Left colon (tissue), 2 donors: ENCODE data around the gene COL6A1. TPM values are rescaled to one million over a fixed set of nuclear protein-coding genes. Genes with fewer than 3 reads are reported as not detected.
"Not testable (repeated sequence)": the region's sequence is repeated elsewhere in the genome, so short reads cannot be mapped to it uniquely, and the experiment has no call there.

Experiments used
- ATAC-seq: fragments of 200-7000 bp; cut with Tn5 transposase; one replicate; pipeline ENCODE4 v1.9.1; 2020; ENCODE audit warnings: mild to moderate bottlenecking, moderate library complexity
- DNase-seq, 2 donors: peaks; one replicate each; pipeline ENCODE4 v3.0.0-alpha.2; 2020
- intact Hi-C, 2 donors: fragments of 100-400 bp; cut with DNase I in 1 of 2; cut with micrococcal nuclease in 1 of 2; formaldehyde crosslinking; loops; one replicate each; pipeline versions ENCODE4 v1.11.2 to v1.14.0; 2022; cut with DNase I, micrococcal nuclease
- total RNA-seq, 2 donors: library from RNA; stranded (reverse); fragmentation: NEBNext Ultra II Directional; extraction: Animal tissue kit (Norgen Biotek cat#: 25700); gene quantifications; one replicate each; pipeline ENCODE4 v1.2.1, GENCODE V29; 2021
- donor health status: DM: no; HTN: no; CAD: no.
- donor health status: DM: yes; HTN: yes; CAD: no.

The COL6A1 gene
- total RNA-seq, 2 donors from 2014 or later = 32.2 to 111 TPM

DNA sequence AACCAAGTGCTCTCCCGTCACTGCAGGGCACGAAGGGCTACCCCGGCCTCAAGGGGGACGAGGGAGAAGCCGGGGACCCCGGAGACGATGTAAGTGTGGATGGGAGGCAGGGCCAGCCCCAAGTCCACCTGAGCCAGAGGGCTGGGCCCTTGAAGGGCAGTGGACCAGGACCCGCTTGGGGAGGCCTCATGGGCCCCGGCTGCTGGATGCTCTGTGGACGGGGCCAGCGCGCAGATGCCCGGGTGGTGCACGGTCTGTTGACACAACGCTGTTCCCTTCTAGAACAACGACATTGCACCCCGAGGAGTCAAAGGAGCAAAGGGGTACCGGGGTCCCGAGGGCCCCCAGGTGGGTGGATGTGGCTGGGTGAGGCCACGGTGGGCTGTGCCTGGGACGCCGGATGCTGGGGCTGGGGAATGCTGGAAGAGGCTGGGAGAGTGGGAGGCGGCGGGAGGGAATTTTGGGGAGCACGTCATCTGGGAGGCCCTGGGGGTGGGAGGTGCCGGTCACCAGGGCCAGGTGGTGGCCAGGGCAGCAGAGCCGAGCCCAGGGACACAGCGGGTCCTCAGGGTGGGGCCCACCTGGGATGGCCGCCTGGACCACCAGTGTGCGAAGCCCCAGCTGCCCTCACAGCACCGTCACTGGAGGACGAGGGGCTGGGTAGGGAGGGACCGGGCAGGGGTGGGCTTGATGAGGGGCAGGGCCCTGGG lies 17.5 kb downstream of the COL6A1 start:
- DNase-seq (peak in 1 of 2 donors; percentile 12), ATAC-seq (no peak)
- intact Hi-C loops = no loop called here

DNA sequence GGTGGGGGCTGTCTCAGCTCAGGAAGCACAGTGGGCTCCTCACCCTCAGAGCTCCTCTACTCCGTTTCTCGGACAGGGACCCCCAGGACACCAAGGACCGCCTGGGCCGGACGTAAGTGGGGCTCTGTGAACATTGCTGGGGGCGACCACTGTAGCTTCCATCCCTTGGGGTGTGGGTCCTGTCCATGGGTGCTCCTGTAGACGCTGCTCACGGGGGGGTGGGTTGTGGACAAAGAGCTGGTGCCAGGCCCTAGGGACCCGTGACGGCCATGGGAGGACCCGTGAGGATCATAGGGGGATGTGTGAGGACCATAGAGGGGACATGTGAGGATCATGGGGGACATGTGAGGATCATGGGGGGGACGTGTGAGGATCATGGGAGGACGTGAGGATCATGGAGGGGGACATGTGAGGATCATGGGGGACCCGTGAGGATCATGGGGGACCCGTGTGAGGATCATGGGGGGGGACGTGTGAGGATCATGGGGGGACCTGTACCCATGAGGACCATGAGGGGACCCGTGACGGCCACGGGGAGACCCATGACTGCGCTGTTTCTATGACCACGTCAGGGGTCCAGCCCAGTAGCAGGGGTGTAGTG lies 18.1 kb downstream of the COL6A1 start:
- no peak for ATAC-seq
- intact Hi-C loops = no loop called here
- peak in 1 of 2 donors; percentile 14 for DNase-seq

DNA sequence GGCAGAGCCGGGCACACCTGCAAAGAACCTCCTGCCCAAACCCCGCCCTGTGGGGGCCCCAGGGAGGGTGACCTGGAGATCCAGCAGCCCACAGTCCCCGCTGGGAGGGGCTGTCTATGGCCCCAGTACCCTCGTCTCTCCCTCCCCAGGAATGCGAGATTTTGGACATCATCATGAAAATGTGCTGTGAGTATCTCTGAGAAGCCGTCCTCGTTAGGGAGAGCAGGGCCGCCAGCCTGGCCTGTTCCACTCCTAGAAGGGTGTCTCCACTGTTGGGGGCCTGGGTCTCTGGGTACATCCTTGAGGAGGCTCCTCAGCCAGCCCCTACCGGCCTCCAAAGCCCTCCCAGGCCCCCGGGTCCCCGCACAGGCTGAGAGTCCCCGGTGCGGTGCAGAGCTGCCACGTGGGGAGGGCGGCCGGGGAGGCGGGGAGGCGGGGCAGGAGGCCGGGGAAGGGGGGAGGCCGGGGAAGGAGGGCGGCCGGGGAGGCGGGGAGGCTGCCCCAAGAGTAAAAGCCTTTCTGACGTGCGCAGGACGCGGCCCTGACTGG lies 18.7 kb downstream of the COL6A1 start:
- ATAC-seq (no peak), DNase-seq (peak in 1 of 2 donors; percentile 21)
- intact Hi-C loops = no loop called here

DNA sequence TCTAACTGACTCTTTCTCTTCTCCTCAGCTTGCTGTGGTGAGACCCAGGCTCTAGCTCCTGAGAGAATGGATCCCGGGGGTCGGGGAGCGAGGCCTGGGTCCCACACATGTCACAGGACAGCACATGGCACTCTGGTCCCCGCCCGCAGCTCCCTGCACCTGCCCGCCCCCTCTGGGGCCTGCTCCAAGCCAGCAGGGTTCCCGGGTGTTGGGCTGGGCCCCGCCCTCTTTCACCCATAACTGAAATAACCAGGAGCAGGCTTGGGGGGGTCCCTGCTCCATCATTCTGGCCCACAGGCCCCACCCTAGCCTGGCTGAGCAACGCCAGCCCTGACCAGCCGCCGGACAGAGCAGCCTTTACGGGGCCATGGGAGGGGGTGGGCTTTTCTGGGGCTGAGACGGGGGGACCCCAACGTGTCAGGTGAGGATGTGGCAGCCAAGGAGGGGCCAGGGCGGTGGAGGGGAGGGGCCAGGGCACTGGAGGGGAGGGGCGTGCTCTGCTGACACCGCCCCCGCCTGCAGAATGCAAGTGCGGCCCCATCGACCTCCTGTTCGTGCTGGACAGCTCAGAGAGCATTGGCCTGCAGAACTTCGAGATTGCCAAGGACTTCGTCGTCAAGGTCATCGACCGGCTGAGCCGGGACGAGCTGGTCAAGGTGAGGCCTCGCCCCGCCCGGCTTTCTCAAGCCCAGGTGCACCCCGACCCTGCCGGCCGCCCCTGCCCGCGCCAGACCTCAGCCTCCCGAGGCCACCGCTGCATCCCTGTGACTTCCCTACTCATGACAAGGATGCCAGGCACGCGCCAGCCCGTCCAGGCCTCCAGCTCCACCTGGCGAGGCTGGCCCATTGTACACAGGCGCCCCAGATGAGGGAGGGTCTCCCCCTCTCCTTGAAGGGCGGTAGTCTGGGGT lies 19.4 kb downstream of the COL6A1 start:
- intact Hi-C loops = no loop called here
- DNase-seq = peak; percentile 7 to 30
- ATAC-seq = peak; percentile 12

DNA sequence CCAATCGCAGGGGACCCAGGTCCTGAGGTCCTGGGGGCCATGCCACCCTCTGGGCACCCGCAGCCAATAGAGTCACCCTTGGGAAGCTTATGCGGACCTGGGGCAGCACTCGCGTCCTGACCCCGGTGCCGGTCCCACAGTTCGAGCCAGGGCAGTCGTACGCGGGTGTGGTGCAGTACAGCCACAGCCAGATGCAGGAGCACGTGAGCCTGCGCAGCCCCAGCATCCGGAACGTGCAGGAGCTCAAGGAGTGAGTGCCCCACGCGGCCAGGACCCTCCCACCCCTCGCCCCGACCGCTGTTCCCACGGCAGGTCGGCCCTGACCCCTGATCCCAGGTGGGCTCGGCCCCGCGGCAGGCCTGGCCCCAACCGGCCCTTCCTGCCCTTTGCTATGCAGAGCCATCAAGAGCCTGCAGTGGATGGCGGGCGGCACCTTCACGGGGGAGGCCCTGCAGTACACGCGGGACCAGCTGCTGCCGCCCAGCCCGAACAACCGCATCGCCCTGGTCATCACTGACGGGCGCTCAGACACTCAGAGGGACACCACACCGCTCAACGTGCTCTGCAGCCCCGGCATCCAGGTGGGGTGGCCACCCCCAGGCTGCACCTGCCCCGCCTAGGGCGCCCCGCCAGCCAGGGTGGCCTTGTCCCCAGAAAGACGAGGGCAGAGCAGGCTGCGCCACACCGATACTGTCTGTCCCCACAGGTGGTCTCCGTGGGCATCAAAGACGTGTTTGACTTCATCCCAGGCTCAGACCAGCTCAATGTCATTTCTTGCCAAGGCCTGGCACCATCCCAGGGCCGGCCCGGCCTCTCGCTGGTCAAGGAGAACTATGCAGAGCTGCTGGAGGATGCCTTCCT lies 20.5 kb downstream of the COL6A1 start:
- intact Hi-C loops = no loop called here
- DNase-seq (peak; percentile 3 to 20), ATAC-seq (no peak)

DNA sequence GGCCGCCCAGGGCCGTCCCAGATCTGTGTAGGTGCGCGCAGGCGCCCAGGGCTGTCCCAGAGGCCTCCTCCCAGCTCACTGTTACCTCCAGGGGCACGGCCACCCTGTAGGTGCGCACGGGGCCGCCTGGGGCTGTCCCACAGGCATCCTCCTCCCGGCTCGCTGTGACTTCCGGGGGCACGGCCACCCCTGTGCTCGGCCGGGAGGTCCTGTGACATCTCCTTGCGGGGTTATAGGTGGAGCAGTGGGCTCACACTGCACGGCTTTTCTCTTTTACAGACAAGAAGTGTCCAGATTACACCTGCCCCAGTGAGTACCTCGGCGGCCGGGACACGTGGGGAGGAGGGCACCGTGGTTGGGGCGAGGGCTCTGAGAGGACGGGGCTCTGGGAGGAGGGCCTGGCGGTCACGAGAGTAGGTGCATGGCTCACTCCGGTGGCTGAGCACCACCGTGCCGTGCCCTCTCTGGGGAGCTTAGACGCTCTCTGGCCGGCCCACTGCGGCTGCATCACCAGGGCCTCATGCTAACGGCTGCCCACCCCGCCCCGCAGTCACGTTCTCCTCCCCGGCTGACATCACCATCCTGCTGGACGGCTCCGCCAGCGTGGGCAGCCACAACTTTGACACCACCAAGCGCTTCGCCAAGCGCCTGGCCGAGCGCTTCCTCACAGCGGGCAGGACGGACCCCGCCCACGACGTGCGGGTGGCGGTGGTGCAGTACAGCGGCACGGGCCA lies 21.4 kb downstream of the COL6A1 start:
- ATAC-seq (no peak), DNase-seq (peak in 1 of 2 donors; percentile 2)
- intact Hi-C loops = no loop called here

DNA sequence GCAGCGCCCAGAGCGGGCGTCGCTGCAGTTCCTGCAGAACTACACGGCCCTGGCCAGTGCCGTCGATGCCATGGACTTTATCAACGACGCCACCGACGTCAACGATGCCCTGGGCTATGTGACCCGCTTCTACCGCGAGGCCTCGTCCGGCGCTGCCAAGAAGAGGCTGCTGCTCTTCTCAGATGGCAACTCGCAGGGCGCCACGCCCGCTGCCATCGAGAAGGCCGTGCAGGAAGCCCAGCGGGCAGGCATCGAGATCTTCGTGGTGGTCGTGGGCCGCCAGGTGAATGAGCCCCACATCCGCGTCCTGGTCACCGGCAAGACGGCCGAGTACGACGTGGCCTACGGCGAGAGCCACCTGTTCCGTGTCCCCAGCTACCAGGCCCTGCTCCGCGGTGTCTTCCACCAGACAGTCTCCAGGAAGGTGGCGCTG lies 22.0 kb downstream of the COL6A1 start:
- ATAC-seq = no peak
- intact Hi-C loops = no loop called here
- DNase-seq = peak in 1 of 2 donors; percentile 22

DNA sequence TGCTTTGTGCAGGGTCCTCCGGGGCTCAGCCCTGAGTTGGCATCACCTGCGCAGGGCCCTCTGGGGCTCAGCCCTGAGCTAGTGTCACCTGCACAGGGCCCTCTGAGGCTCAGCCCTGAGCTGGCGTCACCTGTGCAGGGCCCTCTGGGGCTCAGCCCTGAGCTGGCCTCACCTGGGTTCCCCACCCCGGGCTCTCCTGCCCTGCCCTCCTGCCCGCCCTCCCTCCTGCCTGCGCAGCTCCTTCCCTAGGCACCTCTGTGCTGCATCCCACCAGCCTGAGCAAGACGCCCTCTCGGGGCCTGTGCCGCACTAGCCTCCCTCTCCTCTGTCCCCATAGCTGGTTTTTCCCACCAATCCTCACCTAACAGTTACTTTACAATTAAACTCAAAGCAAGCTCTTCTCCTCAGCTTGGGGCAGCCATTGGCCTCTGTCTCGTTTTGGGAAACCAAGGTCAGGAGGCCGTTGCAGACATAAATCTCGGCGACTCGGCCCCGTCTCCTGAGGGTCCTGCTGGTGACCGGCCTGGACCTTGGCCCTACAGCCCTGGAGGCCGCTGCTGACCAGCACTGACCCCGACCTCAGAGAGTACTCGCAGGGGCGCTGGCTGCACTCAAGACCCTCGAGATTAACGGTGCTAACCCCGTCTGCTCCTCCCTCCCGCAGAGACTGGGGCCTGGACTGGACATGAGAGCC lies 22.7 kb downstream of the COL6A1 start:
- ATAC-seq (no peak), DNase-seq (no peak)
- intact Hi-C loops = no loop called here

DNA sequence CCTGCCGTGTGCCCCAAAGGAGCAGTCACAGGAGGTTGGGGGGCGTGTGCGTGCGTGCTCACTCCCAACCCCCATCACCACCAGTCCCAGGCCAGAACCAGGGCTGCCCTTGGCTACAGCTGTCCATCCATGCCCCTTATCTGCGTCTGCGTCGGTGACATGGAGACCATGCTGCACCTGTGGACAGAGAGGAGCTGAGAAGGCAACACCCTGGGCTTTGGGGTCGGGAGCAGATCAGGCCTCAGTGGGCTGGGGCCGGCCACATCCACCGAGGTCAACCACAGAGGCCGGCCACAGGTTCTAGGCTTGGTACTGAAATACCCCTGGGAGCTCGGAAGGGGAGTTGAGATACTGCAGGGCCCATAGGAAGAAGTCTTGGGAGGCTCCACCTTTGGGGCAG lies 23.5 kb downstream of the COL6A1 start:
- DNase-seq (peak in 1 of 2 donors; percentile 2), ATAC-seq (no peak)
- intact Hi-C loops = no loop called here

DNA sequence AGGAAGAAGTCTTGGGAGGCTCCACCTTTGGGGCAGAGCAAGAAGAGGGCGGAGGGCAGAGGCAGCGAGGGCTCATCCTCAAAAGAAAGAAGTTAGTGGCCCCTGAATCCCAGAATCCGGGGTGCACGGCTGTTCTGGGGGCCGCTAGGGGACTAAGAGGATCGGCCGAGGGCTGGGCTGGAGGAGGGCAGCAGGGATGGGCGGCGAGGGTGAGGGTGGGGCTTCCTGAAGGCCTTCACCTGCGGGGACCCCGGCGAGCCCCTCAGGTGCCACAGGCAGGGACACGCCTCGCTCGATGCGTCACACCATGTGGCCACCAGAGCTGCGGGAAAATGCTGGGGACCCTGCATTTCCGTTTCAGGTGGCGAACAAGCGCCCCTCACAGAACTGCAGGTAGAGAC lies 23.9 kb downstream of the COL6A1 start:
- no peak for DNase-seq
- no peak for ATAC-seq
- intact Hi-C loops = no loop called here

DNA sequence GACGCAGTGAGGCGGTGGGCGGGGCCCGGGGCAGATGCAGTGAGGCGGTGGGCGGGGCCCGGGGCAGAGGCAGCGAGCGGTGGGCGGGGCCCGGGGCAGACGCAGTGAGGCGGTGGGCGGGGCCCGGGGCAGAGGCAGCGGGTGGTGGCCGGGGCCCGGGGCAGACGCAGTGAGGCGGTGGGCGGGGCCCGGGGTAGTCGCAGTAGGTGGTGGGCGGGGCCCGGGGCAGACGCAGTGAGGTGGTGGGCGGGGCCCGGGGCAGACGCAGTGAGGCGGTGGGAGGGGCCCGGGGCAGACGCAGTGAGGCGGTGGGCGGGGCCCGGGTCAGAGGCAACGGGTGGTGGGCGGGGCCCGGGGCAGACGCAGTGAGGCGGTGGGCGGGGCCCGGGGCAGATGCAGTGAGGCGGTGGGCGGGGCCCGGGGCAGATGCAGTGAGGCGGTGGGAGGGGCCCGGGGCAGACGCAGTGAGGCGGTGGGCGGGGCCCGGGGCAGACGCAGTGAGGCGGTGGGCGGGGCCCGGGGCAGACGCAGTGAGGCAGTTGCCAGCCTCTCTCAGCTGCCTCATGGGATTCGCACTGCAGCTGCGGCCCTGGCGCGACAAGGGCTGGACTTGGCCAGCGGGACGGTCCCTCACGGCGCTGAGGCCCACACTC lies 24.4 kb downstream of the COL6A1 start:
- intact Hi-C loops, ATAC-seq: not testable (repeated sequence)
- peak in 1 of 2 donors; percentile 2 for DNase-seq

DNA sequence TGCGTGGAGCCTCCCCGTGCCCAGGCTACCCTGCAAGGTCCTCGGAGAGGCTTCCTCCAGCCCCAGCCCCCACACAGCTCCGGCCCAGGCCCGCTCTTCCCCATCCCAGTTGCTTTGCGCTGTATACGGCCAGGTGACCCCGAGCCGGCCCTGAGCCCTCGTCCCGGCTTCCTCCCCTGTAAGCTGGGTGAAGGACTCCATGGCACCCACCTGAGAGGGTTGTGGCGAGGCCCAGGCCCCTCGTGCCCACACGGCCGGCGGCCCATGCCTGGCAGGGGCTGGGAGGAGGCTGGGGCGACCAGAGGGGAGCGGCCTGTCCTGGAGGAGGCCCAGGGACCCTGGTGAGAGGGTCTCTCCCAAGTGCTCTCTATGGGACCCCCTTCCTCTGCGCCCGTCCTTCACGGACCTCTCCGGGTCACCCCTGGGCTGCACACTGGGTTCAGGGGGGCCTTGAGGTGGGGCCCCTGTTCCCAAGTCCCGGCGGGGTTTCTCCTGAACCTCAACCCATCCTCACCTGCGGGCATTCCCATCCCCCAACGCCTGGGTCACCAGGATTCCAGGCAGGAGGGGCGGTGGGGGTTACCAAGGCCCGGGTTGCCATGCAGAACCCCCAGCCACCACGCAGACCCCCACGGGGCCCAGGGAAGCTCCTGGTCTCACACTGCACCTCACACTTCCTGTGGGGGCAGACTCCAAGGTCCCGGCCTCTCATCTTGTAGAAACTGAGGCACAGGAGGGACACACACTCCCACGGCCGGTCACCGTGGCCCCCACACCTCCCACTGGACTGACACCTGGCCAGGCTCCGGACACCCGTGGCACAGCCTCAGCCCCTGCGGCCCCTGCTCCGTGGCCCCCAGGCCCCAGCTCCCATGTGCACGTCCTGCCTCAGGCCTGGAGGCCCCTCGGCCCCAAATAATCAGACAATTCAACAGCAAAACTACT lies 25.2 kb downstream of the COL6A1 start:
- no peak for DNase-seq
- ATAC-seq = no peak
- intact Hi-C loops = no loop called here

DNA sequence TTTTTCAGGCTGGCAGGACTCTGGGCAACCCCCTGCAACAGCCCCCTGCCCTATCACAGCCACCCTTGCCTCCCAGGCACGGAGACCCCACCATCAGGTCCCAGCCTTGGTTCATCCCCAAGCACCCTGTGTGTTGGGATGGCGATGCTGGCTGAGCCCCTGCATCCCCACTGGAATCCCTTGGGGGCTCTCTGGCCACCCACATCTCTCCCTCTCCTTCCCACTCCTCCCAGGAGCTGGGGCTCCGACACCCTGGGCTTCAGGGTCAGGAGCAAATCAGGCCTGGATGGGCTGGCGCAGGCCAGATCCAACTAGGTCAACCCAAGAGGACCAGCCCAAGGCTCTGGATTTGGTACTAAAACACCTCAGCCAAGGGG lies 25.9 kb downstream of the COL6A1 start:
- ATAC-seq (no peak), DNase-seq (no peak)
- intact Hi-C loops = no loop called here

DNA sequence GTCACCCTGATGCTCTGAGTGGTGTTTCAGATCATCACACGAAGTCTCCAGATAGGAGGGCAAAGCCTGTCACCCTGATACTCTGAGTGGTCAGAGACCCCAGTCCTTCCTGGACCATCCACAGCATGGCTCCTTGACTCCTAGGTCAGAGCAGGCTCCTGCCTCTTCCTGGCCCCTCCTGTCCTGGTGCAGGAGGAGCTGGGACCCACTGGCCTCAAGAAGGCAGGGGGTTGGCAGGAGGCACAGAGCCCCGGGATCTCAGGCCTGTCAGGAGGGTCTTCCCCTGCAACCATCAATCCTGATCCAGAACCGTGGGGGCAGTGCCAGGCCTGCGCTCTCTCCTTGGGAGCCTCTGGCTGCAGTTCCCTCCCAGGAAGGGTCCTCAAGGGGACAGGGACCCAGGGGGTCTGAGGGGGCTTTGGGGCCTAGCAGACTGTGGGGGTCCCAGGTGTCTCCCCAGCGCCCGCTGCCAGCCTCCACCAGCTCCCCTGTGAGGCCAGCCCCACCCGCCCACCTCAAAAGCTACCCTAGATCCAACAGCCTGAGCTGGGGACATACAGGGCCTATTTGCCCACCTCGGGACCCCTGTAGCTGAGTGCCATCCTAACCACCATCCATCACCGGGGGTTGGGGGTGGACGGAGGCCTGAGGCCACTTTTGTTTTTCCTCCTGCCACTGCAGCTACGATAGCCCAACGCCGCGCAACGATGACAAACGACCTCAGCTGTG lies 27.5 kb downstream of the COL6A1 start:
- ATAC-seq = no peak
- no peak for DNase-seq

More for the DNA sequence above, 27.5 kb downstream of the COL6A1 start:
- intact Hi-C loops = no loop called here
